HepG2 (cell line): Measurements from ENCODE around the gene DNAJC2. TPM values are rescaled to one million over a fixed set of nuclear protein-coding genes. Genes with fewer than 3 reads are reported as not detected.

Experiments used
- GATAD1 ChIP-seq: IDR thresholded peaks from 2 replicates; pipeline ENCODE4 v1.6.1; 2016; ENCODE audit warnings: missing genetic modification reagents, missing compliant biosample characterization
- LCORL ChIP-seq, 2 experiments: fragments of 450-650 bp in 1 of 2; sonication (generic) in 1 of 2; formaldehyde crosslinking in 1 of 2; IDR thresholded peaks; 2 replicates each; pipeline versions ENCODE4 v1.5.0 to v1.6.1; 2017 to 2020; ENCODE audit warnings: antibody characterized with exemption in 1 of 2, missing genetic modification reagents in 1 of 2
- MIER2 ChIP-seq: IDR thresholded peaks from 2 replicates; pipeline ENCODE4 v1.6.1; 2016; ENCODE audit warnings: missing biosample characterization, missing genetic modification reagents
- MIXL1 ChIP-seq: IDR thresholded peaks from 2 replicates; pipeline ENCODE4 v1.6.1; 2016
- PHF5A ChIP-seq: IDR thresholded peaks from one replicate; pipeline ENCODE4 v1.6.1; 2018; ENCODE audit warnings: low read depth, missing genetic modification reagents; ENCODE audit not compliant: unreplicated experiment
- RFX3 ChIP-seq: IDR thresholded peaks from 2 replicates; pipeline ENCODE4 v1.6.1; 2016; ENCODE audit warnings: missing biosample characterization, missing genetic modification reagents
- SP1 ChIP-seq, 2 experiments: fragments of 450-650 bp in 1 of 2; sonication (generic) in 1 of 2; formaldehyde crosslinking in 1 of 2; IDR thresholded peaks; 2 replicates each; pipeline versions ENCODE4 v1.4.0 to v1.6.1; 2016 to 2020; ENCODE audit warnings: missing genetic modification reagents in 1 of 2
- SUZ12 ChIP-seq: fragments of 150-350 bp; IDR thresholded peaks from 2 replicates; pipeline ENCODE4 v1.6.1; 2014; ENCODE audit warnings: low read depth, low read length
- TCF12 ChIP-seq, 2 experiments: fragments of 450-650 bp in 1 of 2; sonication (generic) in 1 of 2; formaldehyde crosslinking in 1 of 2; IDR thresholded peaks; 2 replicates each; pipeline versions ENCODE4 v1.6.1 to v1.8.0; 2017 to 2022; ENCODE audit warnings: antibody characterized with exemption in 1 of 2, mild to moderate bottlenecking in 1 of 2, missing genetic modification reagents in 1 of 2, moderate library complexity in 1 of 2
- TEAD3 ChIP-seq: optimal IDR thresholded peaks from 2 replicates; pipeline ENCODE3; 2016; ENCODE audit warnings: borderline replicate concordance
- YY1 ChIP-seq: IDR thresholded peaks from 2 replicates; pipeline ENCODE4 v1.6.1; 2011; ENCODE audit warnings: low read length, low read depth, moderate library complexity, mild to moderate bottlenecking; ENCODE audit not compliant: insufficient read depth, insufficient replicate concordance
- ZBTB42 ChIP-seq: sonication (generic); formaldehyde crosslinking; IDR thresholded peaks from 2 replicates; pipeline ENCODE4 v1.5.0; 2020; ENCODE audit warnings: mild to moderate bottlenecking, missing genetic modification reagents
- ZNF263 ChIP-seq: sonication (generic); formaldehyde crosslinking; IDR thresholded peaks from 2 replicates; pipeline ENCODE4 v1.4.0; 2020; ENCODE audit warnings: missing genetic modification reagents
- ZNF672 ChIP-seq: sonication (generic); formaldehyde crosslinking; IDR thresholded peaks from 2 replicates; pipeline ENCODE4 v1.8.1; 2022; ENCODE audit warnings: missing genetic modification reagents
- ZNF7 ChIP-seq: IDR thresholded peaks from 2 replicates; pipeline ENCODE4 v1.6.1; 2016; ENCODE audit warnings: missing biosample characterization, missing genetic modification reagents
- ZSCAN30 ChIP-seq: sonication (generic); formaldehyde crosslinking; IDR thresholded peaks from 2 replicates; pipeline ENCODE4 v1.5.0; 2020; ENCODE audit warnings: mild to moderate bottlenecking, missing genetic modification reagents
- ZSCAN31 ChIP-seq: sonication (generic); formaldehyde crosslinking; IDR thresholded peaks from 2 replicates; pipeline ENCODE4 v1.5.0; 2020; ENCODE audit warnings: low read depth, mild to moderate bottlenecking, missing genetic modification reagents
- polyA plus RNA-seq, 8 experiments: library from polyadenylated mRNA; depleted of rRNA in 3 of 8; stranded (reverse) in 7 of 8; unstranded in 1 of 8; fragments of >200 nt; fragmentation: Illumina TruSeq in 4 of 8; extraction: Trizol in 4 of 8; gene quantifications; 2 replicates each; pipeline versions ENCODE4 v1.2.1 to v1.2.3, GENCODE V29; 2011 to 2016; ENCODE audit warnings: low read depth in 4 of 8, missing spikeins in 1 of 8, mixed read lengths in 1 of 8; ENCODE audit not compliant: insufficient read depth in 1 of 8
- total RNA-seq, 5 experiments: library from RNA; depleted of rRNA; stranded (reverse); fragments of >200 nt; fragmentation: Illumina TruSeq; extraction: Trizol; gene quantifications; 2 replicates each; pipeline ENCODE4 v1.2.3, GENCODE V29; 2016; ENCODE audit warnings: low read depth in 1 of 5
- TF ChIP-seq, protein P1 (sequence below): sonication (generic); formaldehyde crosslinking; IDR thresholded peaks from 2 replicates; pipeline ENCODE4 v1.4.0; 2020; ENCODE audit warnings: missing genetic modification reagents, borderline replicate concordance
- TF ChIP-seq, protein P2 (sequence below): sonication (generic); formaldehyde crosslinking; IDR thresholded peaks from 2 replicates; pipeline ENCODE4 v1.9.0; 2021; ENCODE audit warnings: missing genetic modification reagents, borderline replicate concordance
- TF ChIP-seq, protein P3 (sequence below): sonication (generic); formaldehyde crosslinking; IDR thresholded peaks from 2 replicates; pipeline ENCODE4 v1.5.1; 2020; ENCODE audit warnings: missing genetic modification reagents, mild to moderate bottlenecking, borderline replicate concordance
- TF ChIP-seq, protein P4 (sequence below): sonication (generic); formaldehyde crosslinking; IDR thresholded peaks from 2 replicates; pipeline ENCODE4 v1.8.1; 2022; ENCODE audit warnings: mild to moderate bottlenecking, missing genetic modification reagents

The DNAJC2 gene
- total and polyA plus RNA-seq, 2 of the 13 experiments (the other 11 are each of a cell fraction or from before 2014, with no cell fraction given), result 19.6 to 42.0 TPM

DNA sequence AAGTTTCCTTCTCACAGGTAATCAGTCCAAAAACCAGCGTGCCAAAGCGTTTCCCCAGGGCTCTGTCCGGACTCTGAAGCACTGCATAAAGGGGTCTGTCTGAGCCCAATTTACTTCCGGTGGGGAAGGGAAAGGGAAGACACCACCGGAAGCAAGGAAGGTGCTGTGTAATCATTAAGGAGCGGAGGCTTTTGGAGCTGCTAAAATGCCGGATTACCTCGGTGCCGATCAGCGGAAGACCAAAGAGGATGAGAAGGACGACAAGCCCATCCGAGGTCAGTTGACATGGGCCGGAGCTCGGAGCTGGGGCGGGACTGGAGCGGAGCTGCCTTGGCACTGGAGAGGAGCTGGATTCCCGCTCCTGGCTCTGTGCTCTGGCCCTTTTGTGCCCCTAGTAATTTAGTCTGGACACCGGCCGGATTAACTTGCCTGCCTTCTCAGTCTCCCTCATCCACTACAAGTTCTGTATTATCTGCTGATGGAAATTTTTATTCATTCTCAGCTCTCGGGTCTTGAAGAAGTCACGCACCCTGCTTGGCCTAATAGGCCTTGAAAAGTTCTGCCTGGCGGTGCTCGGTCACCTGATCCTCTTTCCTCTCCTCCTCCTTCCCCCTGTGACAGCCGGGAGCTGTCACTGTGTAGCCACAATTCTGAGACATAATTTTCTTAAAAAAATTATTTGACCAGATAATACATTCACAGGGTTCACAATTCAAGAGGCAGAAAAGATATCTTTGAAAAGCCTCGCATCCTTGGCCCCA, 3.1 kb upstream of the DNAJC2 start, which contains the start of gene PSMC2 (continued):
- TF ChIP-seq MIXL1 (CRISPR knock-in tag) (peak; percentile 70; the same call in 1 of the 2 replicates), MIER2 (CRISPR knock-in tag) (0 out of 2 replicates have a peak, but pooled peaks have one; percentile 32), PHF5A (CRISPR knock-in tag) (peak; percentile 45), RFX3 (CRISPR knock-in tag) (no peak), LCORL (IDR thresholded peaks at IDR 0.05) (peak; percentile 27; the same call in 1 of the 2 replicates), LCORL (CRISPR knock-in tag; IDR thresholded peaks at IDR 0.05) (peak; percentile 80), SP1 (IDR thresholded peaks at IDR 0.05) (no peak), SP1 (CRISPR knock-in tag; IDR thresholded peaks at IDR 0.05) (peak; percentile 49), ZNF263 (CRISPR knock-in tag) (peak; percentile 31; the same call in 1 of the 2 replicates), SUZ12 (no peak), ZSCAN31 (CRISPR knock-in tag) (peak; percentile 76; the same call in 1 of the 2 replicates), ZBTB42 (0 out of 2 replicates have a peak, but pooled peaks have one; percentile 56), YY1 (peak; percentile 78), GATAD1 (CRISPR knock-in tag) (peak; percentile 96), ZSCAN30 (no peak), ZNF672 (no peak), ZNF7 (CRISPR knock-in tag) (no peak), TEAD3 (CRISPR knock-in tag) (peak; percentile 50), TCF12 (IDR thresholded peaks at IDR 0.05) (no peak), TCF12 (CRISPR knock-in tag; IDR thresholded peaks at IDR 0.05) (no peak)
- TF ChIP-seq, protein P1, sequence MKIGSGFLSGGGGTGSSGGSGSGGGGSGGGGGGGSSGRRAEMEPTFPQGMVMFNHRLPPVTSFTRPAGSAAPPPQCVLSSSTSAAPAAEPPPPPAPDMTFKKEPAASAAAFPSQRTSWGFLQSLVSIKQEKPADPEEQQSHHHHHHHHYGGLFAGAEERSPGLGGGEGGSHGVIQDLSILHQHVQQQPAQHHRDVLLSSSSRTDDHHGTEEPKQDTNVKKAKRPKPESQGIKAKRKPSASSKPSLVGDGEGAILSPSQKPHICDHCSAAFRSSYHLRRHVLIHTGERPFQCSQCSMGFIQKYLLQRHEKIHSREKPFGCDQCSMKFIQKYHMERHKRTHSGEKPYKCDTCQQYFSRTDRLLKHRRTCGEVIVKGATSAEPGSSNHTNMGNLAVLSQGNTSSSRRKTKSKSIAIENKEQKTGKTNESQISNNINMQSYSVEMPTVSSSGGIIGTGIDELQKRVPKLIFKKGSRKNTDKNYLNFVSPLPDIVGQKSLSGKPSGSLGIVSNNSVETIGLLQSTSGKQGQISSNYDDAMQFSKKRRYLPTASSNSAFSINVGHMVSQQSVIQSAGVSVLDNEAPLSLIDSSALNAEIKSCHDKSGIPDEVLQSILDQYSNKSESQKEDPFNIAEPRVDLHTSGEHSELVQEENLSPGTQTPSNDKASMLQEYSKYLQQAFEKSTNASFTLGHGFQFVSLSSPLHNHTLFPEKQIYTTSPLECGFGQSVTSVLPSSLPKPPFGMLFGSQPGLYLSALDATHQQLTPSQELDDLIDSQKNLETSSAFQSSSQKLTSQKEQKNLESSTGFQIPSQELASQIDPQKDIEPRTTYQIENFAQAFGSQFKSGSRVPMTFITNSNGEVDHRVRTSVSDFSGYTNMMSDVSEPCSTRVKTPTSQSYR (CRISPR knock-in tag), result no peak
- TF ChIP-seq, protein P2, sequence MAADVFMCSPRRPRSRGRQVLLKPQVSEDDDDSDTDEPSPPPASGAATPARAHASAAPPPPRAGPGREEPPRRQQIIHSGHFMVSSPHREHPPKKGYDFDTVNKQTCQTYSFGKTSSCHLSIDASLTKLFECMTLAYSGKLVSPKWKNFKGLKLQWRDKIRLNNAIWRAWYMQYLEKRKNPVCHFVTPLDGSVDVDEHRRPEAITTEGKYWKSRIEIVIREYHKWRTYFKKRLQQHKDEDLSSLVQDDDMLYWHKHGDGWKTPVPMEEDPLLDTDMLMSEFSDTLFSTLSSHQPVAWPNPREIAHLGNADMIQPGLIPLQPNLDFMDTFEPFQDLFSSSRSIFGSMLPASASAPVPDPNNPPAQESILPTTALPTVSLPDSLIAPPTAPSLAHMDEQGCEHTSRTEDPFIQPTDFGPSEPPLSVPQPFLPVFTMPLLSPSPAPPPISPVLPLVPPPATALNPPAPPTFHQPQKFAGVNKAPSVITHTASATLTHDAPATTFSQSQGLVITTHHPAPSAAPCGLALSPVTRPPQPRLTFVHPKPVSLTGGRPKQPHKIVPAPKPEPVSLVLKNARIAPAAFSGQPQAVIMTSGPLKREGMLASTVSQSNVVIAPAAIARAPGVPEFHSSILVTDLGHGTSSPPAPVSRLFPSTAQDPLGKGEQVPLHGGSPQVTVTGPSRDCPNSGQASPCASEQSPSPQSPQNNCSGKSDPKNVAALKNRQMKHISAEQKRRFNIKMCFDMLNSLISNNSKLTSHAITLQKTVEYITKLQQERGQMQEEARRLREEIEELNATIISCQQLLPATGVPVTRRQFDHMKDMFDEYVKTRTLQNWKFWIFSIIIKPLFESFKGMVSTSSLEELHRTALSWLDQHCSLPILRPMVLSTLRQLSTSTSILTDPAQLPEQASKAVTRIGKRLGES (CRISPR knock-in tag), result no peak
- TF ChIP-seq, protein P3, sequence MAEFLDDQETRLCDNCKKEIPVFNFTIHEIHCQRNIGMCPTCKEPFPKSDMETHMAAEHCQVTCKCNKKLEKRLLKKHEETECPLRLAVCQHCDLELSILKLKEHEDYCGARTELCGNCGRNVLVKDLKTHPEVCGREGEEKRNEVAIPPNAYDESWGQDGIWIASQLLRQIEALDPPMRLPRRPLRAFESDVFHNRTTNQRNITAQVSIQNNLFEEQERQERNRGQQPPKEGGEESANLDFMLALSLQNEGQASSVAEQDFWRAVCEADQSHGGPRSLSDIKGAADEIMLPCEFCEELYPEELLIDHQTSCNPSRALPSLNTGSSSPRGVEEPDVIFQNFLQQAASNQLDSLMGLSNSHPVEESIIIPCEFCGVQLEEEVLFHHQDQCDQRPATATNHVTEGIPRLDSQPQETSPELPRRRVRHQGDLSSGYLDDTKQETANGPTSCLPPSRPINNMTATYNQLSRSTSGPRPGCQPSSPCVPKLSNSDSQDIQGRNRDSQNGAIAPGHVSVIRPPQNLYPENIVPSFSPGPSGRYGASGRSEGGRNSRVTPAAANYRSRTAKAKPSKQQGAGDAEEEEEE, result no peak
- TF ChIP-seq, protein P4, sequence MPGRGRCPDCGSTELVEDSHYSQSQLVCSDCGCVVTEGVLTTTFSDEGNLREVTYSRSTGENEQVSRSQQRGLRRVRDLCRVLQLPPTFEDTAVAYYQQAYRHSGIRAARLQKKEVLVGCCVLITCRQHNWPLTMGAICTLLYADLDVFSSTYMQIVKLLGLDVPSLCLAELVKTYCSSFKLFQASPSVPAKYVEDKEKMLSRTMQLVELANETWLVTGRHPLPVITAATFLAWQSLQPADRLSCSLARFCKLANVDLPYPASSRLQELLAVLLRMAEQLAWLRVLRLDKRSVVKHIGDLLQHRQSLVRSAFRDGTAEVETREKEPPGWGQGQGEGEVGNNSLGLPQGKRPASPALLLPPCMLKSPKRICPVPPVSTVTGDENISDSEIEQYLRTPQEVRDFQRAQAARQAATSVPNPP (CRISPR knock-in tag), result no peak
